MM.1S (cell line): ENCODE results near the gene GGPS1.

Source experiments
- EZH2phosphoT487 ChIP-seq: fragments of 300-600 bp; sonication (generic); IDR thresholded peaks from 2 replicates; pipeline ENCODE4 v1.6.1; 2018; ENCODE audit warnings: antibody characterized with exemption, low read length
- TF ChIP-seq, protein P1 (sequence below): fragments of 300-600 bp; sonication (generic); IDR thresholded peaks from 2 replicates; pipeline ENCODE4 v1.5.1; 2016; ENCODE audit warnings: antibody characterized with exemption, low read length, mixed read lengths

DNA sequence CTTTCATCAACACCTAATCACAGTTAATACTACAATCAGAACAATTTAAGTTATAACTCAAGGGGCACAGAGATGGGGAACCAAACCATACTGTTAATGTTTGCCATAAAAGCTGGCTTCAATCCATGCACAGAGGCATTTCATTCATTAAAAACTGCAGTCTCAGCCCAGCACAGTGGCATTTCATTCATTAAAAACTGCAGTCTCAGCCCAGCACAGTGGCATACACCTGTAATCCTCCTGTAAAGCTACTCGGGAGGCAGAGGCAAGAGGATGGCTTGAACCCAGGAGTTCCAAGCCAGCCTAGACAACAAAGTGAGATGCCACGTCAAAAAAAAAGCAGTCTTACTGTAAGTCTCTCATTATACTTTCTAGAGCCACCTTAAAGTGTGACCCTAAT lies 29.6 kb upstream of the GGPS1 start:
- TF ChIP-seq, protein P1, sequence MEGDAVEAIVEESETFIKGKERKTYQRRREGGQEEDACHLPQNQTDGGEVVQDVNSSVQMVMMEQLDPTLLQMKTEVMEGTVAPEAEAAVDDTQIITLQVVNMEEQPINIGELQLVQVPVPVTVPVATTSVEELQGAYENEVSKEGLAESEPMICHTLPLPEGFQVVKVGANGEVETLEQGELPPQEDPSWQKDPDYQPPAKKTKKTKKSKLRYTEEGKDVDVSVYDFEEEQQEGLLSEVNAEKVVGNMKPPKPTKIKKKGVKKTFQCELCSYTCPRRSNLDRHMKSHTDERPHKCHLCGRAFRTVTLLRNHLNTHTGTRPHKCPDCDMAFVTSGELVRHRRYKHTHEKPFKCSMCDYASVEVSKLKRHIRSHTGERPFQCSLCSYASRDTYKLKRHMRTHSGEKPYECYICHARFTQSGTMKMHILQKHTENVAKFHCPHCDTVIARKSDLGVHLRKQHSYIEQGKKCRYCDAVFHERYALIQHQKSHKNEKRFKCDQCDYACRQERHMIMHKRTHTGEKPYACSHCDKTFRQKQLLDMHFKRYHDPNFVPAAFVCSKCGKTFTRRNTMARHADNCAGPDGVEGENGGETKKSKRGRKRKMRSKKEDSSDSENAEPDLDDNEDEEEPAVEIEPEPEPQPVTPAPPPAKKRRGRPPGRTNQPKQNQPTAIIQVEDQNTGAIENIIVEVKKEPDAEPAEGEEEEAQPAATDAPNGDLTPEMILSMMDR, result no peak
- no peak for TF ChIP-seq EZH2phosphoT487
